Activated T-cell treated with anti-CD3 and anti-CD28 coated beads for 24 hours (primary cell): ENCODE data around the gene TMEM98.
"Not testable (repeated sequence)": the region's sequence is repeated elsewhere in the genome, so short reads cannot be mapped to it uniquely, and the experiment has no call there.

Source experiments
- DNase-seq: peaks from one replicate; pipeline ENCODE4 v3.0.0-alpha.2; 2020; ENCODE audit warnings: low read depth

The TMEM98 gene

DNA sequence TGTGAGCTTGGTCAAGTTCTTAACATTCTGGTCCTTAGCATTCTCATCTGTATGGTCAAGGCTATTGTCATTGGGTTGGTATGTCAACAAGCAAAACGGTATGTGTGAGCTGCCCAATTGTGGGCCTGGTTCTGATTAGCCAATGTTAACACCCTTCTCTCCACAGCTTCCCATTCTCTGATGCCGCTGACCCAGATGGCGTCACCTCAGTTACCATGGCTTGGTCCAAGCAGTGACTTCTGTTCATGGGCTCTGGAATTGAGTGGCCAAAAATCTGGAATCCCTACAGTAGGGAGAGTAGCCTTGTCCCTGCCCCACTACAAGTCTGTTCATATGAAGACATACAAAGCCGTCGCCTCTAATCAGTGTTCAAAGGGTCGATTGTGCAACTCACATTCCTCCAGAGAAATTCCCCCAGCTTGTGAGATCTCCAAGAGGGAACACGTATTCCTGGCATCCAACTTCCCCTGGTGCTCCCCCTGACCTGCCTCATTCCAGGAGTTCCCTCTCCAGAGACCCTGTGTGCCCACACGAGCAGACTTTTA, 15.8 kb downstream of the TMEM98 start:
- DNase-seq, result no peak

DNA sequence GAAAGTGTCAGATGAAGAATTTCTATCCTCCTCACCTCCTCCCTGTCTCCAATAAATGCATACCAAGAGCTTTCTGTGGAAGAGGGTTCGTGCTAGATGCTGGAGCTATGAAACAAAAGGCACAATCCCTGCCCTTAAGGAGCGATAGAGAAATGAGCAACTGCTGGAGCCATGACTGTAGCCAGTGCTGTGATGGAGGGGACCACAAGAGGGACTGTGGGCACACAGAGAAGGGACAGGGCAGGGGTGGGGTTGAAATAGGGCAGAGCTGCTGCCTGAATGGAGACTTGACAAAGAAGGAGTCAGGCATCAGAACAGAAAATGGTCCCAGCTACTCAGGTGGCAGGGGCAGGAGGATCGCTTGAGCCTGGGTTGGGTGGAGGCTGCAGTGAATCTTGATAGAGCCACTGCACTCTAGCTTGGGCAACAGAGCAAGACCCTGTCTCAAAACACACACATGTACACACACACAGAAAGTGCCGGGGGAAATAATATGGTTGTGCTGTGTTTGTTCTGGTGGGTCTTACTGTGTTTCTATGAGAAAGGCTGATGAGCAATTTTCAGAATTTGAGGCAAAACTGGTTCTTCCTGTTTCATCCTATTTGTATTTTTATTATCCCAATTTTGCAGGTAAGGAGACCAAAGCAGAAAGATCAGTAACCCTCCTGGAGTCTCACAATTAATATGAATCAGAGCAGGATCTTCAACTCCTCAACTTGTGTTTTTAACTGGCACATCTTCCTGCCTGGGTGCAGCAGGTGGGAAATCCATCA, 16.5 kb downstream of the TMEM98 start:
- no peak for DNase-seq

DNA sequence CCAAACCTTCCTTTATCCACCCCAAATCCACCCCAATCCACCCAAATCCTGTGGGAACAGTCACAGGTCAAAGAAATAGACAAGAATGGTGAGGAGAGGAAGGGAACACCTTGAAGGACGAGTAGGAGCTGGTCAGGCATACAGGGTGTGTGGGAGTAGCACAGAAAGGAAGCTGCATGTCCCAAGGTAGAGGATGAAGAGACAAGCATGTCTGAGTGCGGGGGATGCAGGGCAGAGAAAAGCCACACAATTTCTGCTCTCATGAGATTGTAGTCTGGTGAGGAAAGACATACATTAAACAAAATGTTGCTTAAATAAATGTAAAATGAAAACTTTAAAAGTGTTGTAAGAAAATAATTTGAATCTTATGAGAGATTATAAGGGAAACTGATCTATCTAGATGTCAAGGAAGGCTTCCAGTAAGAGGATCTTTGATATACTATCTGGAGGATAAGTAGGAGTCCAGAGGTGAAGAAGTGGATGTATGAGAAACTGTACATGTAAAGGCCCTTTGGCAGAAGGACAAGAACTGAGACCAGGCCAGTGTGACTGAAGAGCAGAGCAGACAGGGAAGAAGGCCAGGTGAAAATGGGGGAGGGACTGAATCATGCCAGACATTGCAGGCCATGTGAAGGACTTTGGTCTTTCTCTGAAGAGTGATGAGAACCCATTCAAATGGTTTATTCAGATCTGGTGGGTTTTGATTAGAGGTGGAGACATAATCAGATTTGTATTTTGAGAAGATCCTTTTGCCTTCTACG, 18.6 kb downstream of the TMEM98 start:
- no peak for DNase-seq

DNA sequence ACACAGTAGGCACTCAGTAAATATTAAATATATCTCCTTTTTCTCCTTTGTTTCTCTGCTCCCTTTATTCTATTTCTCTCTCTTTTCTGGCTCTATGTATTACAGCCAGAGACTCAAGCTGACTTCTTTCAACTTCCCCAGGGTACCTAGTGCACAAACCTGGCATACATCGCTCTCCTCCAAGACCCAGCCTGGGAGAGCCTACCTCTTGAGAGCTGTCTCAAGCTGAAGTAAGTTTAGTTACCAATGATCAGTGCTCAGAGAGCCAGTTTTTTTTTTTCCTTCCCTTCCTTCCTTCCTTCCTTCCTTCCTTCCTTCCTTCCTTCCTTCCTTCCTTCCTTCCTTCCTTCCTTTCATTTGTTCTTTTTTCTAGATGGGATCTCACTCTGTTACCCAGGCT, 19.8 kb downstream of the TMEM98 start:
- DNase-seq, result no peak

DNA sequence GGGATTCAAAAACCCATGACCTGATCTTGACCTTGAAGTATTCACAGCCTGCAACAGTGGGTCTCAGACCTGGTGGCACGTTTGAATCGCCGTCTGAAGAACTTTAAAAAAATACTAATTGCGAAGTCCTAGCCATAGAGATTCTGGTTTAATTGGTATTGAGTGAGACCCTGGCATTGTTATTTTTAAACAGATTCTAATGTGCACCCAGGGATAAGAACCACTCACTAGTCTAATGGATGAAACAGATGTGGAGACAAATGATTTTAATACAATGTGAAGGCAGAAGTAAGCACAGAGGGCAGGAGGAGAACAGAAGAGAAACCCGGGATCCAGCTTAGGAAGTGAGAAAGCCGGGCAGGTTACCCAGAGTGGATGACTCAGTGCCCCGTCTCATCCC, 21.2 kb downstream of the TMEM98 start:
- no peak for DNase-seq

DNA sequence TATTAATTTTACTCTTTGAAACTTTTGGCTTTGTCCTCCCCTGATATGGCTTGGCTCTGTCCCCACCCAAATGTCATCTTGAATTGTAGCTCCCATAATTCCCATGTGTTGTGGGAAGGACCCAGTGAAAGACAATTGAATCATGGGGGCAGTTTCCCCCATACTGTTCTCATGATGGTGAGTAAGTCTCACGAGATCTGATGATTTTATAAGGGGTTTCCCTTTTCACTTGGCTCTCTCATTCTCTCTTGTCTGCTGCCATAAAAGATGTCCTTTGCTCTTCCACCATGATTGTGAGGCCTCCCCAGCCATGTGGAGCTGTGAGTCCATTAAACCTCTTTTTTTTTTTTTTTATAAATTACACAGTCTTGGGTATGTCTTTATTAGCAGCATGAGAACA, 24.5 kb downstream of the TMEM98 start:
- not testable (repeated sequence) for DNase-seq

GRCh38 chr17:32953045-32953444, 25.1 kb downstream of the TMEM98 start:
- DNase-seq, result no peak

DNA sequence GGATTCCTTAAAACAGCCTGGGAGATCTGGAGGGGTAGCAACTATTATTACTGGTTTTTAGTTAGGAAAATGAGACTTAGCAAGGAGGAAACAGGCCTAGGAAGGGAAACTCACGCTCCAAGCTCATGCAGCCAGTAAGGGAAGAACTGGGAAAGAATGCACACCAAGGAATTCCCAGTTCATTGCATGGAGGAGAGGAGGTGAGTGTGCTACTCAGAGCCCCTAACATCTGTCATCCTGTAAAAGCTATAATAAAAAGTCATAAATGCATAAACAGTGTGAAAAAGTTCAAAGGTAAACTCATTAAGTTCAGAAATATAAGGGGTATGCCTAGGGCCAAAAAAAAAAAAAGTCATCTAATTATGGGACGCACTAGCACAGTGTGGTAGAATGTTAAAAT, 25.9 kb downstream of the TMEM98 start:
- no peak for DNase-seq

DNA sequence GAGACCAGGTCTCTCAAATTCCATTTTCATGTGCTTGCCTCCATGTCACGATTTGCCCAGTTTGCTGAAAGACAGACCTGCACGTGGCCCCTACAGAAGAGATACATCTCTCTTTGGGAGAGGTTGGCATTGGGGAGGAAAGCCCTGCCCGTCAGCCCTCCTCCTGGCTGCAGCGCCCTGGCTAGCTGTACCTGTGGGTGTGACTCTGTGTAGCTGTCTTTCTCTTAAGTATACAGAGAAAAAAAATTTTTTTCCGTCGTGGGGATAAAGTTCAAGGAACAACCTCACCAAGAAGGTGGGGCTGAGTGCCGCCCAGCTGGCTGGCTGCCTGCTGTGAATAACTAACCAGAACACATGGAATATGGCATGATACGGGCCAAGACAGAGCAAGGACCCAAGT, 26.5 kb downstream of the TMEM98 start:
- no peak for DNase-seq

DNA sequence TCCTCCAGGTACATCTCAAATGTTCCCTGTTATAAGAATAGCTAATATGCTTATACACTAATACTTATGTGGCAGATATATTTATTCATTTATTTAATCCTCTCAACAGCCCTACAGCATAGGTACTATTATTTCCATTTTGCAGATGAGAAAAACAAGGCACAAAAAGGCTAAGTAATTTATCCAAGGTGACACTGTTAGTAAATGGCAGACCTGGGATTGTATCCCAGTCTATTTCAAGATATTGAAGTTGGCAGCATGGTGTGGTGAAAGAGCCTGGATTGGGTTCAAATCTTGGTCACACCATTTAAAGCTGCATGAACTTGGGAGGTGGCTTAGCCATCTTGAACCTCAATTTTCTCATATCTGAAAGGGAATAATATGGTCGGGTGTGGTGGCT, 27.2 kb downstream of the TMEM98 start:
- no peak for DNase-seq

- DNase-seq, result no peak
Measured at GRCh38 chr17:32956240-32956970, 28.5 kb downstream of the TMEM98 start.

DNA sequence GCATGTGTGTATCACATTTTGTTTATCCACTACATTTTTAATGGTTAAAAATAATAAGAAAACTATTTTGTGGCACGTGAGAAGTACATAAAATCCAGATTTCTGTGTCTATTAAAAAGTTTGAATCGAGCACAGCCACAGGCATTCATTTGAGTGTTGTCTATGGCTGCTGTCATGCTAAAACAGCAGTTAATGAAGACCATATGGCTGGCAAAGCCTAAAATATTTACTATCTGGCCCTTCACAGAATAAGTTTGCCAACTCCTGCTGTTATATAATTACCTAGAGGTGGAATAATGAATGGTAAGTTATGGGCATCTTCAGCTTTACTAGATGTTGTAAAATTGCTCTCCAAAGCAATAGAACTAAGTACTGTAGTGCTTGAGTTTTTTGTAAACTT, 30.5 kb downstream of the TMEM98 start:
- DNase-seq, result no peak

DNA sequence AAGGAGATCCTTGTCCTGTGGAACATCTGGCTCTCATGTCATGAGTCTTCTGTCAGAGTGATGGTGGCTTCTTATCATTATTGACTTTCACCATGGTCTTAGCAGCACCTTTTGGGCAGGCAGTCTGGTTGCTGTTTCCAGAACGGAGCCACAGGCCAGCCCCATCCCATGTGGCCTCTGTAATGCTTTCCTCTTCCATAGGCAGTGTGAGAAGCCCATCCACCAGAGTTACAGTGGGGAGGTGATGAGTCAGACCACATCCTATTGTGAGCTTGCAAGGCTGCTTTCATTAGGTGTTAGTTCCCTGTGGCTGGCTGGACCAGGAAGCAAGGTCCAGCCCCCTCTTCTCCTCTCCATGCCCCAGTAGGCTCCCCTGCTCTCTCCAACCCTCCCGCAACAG, 32.9 kb downstream of the TMEM98 start:
- no peak for DNase-seq

DNA sequence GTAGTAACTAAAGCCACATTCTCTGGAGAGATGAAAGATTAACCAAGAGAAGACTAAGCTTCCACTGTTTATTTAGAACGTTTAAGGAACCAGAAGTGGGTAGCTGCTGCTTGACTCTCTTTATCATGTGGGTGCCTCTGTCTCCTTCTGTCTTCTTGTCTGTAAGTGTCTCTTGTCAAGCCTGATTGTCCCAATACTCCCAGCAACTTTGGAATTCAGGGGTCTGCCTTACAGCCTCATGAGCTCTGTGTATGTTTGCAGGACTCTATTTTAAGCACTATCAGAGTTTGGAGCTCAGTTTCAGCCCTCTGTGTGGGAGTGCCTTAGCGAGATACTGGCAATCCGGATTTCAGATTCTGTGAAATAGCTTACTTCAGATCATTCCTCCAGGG, 34.4 kb downstream of the TMEM98 start:
- no peak for DNase-seq

DNA sequence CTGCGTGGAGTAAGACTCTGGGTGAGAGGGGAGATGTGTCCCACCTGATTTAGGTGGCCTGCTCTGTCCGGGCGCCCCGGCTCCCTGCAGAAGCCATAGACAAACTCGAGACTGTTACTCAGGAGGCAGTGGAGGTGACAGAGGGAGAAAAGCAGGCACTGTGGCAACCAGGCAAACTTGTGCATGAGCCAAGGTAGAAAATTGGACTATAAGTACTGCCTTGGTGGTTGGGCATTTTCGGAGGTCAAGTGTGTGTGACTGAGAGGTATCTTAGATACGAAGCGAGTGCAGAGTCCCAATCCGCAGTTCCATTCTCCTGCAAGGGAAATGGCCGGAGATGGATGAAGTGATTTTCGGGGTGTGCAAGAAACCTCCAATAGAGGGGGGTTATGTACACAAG, 36.6 kb downstream of the TMEM98 start:
- DNase-seq, result no peak

- DNase-seq, result not testable (repeated sequence)
Measured at GRCh38 chr17:32969231-32969630, 41.3 kb downstream of the TMEM98 start.

- DNase-seq, result no peak
Measured at GRCh38 chr17:32970281-32970680, 42.3 kb downstream of the TMEM98 start.

DNA sequence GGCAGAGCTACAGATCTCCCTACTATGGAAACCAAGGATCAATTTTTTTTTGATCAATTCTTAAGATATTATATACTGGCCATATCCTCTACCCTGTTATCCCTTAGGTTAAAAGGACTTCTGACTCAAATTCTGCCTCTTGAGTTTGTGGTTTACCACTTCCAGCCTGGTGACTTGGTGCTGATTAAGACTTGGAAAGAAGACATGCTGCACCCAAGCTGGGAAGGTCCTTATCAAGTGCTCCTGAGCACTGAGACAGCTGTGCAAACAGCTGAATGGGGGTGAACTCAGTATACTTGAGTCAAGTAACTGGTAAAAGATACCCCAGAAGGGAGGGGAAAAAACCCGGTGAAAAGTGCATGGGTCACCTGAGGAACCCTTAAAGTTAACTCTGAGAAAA, 43.2 kb downstream of the TMEM98 start:
- DNase-seq, result no peak

GRCh38 chr17:32976131-32976530, 48.2 kb downstream of the TMEM98 start:
- DNase-seq, result no peak

DNA sequence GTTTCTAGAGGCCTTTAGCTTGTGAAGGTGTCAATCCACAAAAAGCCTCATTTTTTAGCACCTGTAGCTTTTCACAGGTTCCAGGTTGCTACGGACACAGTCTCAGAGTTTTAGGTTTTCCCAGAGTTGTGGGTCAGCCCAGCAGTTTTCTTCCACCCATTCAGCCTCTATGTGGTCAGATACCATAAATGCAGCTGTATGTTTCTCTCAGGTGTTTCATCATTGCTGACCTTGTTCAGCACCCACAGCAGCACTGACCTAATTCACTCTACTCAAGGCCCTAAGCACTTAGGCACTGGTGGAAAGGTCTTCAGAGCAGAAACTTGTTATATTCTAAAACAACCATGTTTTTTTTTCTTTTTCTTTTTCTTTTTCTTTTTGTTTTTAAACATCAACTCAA, 48.7 kb downstream of the TMEM98 start:
- no peak for DNase-seq

DNA sequence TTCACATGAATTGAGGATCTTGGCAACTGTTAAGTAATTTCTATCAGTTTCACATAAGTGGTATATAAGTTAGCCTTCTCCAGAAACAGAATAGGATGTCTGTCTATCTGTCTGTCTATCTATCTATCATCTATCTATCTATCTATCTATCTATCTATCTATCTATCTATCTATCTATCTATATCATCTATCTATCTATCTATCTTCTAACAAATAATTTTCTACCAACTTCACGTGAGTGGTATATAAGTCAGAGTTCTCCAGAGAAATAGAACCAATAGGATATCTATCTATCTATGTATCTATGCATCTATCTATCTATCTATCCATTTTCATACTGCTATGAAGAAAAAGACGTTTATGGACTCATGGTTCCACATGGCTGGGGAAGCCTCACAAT, 52.3 kb downstream of the TMEM98 start:
- DNase-seq, result no peak

- DNase-seq, result not testable (repeated sequence)
Measured at GRCh38 chr17:32981611-32982010, 53.7 kb downstream of the TMEM98 start.
